Neuron (in vitro differentiated cells): Measurements from ENCODE around the gene ENKD1.

Source experiments
- H2AFZ ChIP-seq: one replicate; pipeline ENCODE4 v1.6.1; 2013; ENCODE audit warnings: low read depth, mild to moderate bottlenecking, inconsistent platforms, low read length, moderate library complexity
- H3K27me3 ChIP-seq: one replicate; pipeline ENCODE4 v1.6.1; 2013; ENCODE audit warnings: low read length; ENCODE audit not compliant: insufficient read depth
- H3K36me3 ChIP-seq: one replicate; pipeline ENCODE4 v1.6.1; 2013; ENCODE audit warnings: low read length; ENCODE audit not compliant: insufficient read depth
- H3K4me1 ChIP-seq: one replicate; pipeline ENCODE4 v1.6.1; 2013; ENCODE audit warnings: low read length; ENCODE audit not compliant: insufficient read depth
- H3K4me3 ChIP-seq: 2 replicates; pipeline ENCODE4 v1.5.1; 2013; ENCODE audit warnings: mild to moderate bottlenecking, low read length, moderate library complexity
- H3K9me3 ChIP-seq: one replicate; pipeline ENCODE4 v1.6.1; 2013; ENCODE audit warnings: low read length

ENKD1 gene

DNA sequence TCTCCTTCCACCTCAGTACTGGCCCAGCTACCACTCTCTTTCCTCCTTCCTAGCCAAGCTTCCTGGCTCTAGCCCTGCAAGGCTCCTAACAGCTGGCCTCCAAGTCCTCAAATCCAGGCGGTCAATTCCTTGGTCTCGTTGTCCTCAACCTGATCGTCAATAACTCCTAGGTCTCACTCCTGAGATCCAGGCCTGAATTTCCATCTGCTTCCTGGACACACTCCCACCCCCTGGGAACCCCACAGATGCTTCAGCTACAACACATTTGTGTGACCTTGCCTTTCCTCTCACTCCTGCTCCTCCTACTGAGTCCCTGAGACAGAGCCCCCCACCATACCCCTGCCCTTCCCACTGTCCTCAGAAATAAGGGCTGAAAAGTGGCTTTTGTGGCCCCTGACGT, 2.3 kb downstream of the ENKD1 start:
- peaks cover 30% of the 10 kb centered on the region for H3K4me1 ChIP-seq
- H3K36me3 ChIP-seq = peaks cover 22% of the 10 kb centered on the region
- H3K27me3 ChIP-seq = no peaks in the 10 kb centered on the region
- H3K4me3 ChIP-seq = no peak overlapping the region
- H3K9me3 ChIP-seq = no peaks in the 10 kb centered on the region
- no peak overlapping the region for H2AFZ ChIP-seq

DNA sequence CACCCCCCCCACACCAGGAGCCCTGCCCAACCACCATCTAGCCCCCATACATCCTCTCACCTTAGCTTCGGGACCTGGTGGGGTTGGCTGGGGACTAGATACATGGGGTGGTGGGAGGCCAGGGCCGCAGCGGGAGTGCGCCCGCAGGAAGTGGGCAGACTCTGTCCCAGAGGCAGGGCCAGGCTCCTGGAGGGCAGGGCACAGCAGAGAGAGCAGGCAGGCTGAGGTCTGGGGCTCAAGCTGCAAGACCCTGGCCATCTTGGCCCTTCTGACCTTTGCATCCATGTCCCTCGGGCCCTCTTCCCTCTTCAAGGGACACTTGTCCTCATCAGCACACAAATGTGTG, 2.7 kb downstream of the ENKD1 start:
- Histone ChIP-seq H3K36me3 (peaks cover 22% of the 10 kb centered on the region), H3K27me3 (no peaks in the 10 kb centered on the region), H2AFZ (no peak overlapping the region), H3K4me3 (no peak overlapping the region), H3K4me1 (peaks cover 34% of the 10 kb centered on the region), H3K9me3 (no peaks in the 10 kb centered on the region)

DNA sequence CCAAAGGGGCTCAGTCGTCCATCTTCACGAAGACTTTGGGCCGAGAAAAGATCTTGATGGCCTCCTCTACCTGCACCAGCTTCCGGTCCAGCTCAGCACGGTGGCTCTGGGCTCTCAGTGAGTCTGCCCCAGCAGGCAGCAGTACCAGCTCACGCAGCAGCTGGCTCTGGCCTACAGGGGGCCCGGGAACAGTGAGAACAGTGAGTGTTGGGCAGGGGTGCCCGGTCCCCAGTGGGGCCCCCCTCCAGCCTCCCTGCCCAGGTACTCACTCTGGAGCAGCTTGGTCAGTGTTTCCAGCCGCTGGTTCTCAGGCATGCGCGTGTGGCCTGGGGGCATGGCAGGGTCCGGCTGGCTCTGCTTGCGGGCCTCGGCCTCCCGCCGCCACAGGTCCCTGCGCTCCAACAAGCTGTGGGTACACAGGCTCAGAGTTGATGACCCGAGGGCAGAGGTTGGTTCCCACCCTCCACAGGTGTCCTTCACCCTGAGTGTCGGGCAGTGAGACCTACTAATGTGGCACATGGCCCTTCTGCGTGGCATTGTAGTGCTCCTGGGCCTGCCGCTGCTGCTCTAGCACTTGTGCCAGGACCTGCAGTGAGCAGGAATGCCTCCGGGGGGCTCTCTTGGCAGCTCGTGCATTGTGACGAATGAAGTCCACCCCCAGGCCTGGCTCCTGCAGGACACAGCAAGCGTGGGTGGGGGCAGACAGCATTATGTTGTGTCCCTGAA, 3.2 kb downstream of the ENKD1 start:
- H2AFZ ChIP-seq = no peak overlapping the region
- peaks cover 24% of the 10 kb centered on the region for H3K36me3 ChIP-seq
- H3K27me3 ChIP-seq = no peaks in the 10 kb centered on the region
- H3K9me3 ChIP-seq = no peaks in the 10 kb centered on the region
- H3K4me1 ChIP-seq = peaks cover 35% of the 10 kb centered on the region
- no peak overlapping the region for H3K4me3 ChIP-seq

DNA sequence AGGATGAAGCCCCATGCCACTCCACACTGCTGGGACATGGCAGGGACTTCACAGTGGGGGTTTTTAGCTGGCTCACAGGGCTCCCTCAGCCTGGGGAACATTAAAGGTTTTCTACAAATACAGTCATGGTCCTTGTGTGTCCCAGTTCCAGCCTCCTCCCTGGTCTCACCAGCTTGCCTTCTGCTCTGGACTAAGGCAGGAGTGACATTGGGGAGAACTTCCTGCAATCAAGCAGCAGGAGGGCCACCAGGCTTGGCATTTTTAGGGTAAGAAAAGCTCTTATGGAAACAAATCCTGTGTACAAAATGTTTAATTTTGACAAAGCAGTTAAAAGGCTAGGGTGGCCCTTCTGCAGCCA, 3.9 kb downstream of the ENKD1 start:
- Histone ChIP-seq H3K9me3 (no peaks in the 10 kb centered on the region), H3K4me1 (peaks cover 32% of the 10 kb centered on the region), H3K36me3 (peaks cover 26% of the 10 kb centered on the region), H3K4me3 (no peak overlapping the region), H3K27me3 (no peaks in the 10 kb centered on the region), H2AFZ (no peak overlapping the region)

DNA sequence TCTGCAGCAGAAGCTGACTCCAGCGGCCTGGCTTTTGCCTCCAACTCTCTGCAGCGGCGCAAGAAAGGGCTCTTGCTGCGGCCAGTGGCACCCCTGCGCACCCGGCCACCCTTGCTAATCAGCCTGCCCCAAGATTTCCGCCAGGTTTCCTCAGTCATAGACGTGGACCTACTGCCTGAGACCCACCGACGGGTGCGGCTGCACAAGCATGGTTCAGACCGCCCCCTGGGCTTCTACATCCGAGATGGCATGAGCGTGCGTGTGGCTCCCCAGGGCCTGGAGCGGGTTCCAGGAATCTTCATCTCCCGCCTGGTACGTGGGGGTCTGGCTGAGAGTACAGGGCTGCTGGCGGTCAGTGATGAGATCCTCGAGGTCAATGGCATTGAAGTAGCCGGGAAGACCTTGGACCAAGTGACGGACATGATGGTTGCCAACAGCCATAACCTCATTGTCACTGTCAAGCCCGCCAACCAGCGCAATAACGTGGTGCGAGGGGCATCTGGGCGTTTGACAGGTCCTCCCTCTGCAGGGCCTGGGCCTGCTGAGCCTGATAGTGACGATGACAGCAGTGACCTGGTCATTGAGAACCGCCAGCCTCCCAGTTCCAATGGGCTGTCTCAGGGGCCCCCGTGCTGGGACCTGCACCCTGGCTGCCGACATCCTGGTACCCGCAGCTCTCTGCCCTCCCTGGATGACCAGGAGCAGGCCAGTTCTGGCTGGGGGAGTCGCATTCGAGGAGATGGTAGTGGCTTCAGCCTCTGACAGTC, 4.5 kb downstream of the ENKD1 start:
- no peaks in the 10 kb centered on the region for H3K27me3 ChIP-seq
- H3K4me1 ChIP-seq = peaks cover 27% of the 10 kb centered on the region
- H3K36me3 ChIP-seq = peaks cover 26% of the 10 kb centered on the region
- H3K9me3 ChIP-seq = no peaks in the 10 kb centered on the region
- H2AFZ ChIP-seq = no peak overlapping the region
- peak overlapping the region; percentile 76 for H3K4me3 ChIP-seq

DNA sequence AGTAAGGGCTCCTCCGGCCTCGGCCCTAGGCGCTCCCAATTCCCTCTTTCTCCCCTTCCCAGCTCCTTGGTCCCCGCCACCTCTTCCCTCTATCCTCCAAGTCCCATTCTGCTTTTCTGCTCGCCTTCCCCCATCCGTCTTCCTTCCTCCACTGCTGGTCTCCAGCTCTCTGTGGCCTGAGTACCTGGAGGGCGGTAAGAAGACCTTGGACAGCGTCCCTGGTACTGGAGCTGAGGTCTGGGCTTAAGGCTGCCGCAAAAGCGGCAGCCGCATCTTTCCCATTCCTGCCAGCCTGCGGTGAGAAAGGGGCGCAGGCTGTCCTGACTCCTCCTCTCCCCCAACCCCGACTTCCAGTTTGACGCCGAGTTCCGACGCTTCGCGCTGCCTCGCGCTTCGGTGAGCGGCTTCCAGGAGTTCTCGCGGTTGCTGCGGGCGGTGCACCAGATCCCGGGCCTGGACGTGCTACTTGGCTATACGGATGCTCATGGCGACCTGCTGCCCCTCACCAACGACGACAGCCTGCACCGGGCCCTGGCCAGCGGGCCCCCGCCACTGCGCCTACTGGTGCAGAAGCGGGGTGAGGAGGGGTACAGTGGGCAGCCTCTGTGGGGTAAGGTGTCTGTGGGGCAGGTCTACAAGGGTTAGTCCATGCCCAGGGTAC, 5.3 kb downstream of the ENKD1 start:
- Histone ChIP-seq H3K4me3 (peak overlapping the region; percentile 76), H3K4me1 (peaks cover 25% of the 10 kb centered on the region), H3K36me3 (peaks cover 30% of the 10 kb centered on the region), H3K9me3 (no peaks in the 10 kb centered on the region), H3K27me3 (no peaks in the 10 kb centered on the region), H2AFZ (peak overlapping the region; percentile 64)

DNA sequence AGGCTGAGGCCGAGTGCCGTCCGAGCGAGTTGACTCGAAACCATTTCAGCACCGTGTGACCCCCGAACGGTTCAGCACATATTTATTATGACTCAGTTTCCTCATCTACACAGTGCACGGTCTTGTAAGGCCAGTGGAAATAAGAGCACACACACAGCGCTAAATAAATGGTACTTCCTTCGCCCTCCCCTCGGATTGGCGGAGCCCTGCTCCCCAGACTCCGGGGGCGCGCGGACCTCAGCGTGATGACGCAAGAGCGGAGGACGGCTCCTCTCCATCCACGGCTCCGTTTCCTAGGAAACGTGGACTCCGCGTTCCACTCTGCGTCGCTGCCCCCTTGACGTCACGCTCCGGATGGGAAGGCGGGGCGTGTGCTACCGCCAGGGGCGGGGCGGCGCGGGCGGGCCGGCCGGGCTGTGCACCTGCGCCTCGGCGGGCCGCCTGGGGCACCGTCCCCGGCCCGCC, 6.0 kb downstream of the ENKD1 start, which contains the start of gene PARD6A:
Gene PARD6A, plus strand, starts transcription at position 397 of the 465 bp plus-strand sequence. CDS start 79 bp downstream, outside the sequence.
- peaks cover 21% of the 10 kb centered on the region for H3K4me1 ChIP-seq
- H3K27me3 ChIP-seq = no peaks in the 10 kb centered on the region
- H3K4me3 ChIP-seq = peak within 1 kb of the TSS; percentile 76
- H3K36me3 ChIP-seq = peaks cover 30% of the 10 kb centered on the region
- no peaks in the 10 kb centered on the region for H3K9me3 ChIP-seq
- peak within 1 kb of the TSS; percentile 64 for H2AFZ ChIP-seq

DNA sequence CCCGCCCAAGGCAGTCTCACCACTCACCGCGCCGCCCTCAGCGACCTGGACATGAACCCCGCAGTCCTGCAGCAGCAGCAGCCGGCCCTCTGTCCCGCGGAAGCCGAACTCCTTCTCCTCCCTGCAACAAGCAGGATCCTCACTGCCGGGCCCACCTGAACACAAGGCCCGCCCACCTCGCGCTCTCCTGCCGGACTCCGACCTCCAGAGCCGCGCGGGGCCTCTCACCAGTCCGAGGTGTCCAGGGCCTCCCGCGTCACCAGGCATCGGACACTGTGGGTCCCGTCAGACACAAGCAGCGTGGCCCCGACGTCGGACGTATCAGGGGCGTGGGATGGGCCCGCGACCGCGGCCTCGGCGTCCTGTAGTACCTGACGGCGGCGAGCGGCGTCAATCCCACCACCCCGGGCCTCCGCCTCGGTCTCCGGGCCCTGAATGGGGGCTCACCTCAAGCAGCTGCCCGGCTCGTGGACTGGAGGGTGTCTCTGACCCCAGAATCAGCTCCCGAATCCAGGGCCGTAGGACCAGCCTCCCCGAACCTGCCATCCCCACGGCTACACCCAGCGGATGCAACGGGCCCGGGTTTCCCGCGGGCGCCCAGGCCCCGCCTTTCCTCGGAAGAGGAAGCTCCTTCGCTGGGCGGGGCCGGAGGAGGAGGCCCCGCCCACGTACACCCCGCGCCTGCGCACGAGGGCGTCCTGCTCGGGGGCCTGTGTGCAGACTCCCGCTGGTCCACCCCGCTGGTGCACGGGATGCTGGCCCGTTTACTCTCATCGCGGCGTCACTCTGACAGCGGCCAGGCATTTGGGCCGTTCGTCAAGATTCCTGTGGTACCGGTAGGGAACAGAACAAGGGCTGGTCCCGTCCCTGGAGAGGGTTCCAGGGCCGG, 6.6 kb downstream of the ENKD1 start, which contains the start of gene ACD:
Gene ACD, minus strand, starts transcription at position 586 of the 889 bp plus-strand sequence. Its CDS starts 40 bp downstream, at position 546.
- H2AFZ ChIP-seq = peak within 1 kb of the TSS; percentile 64
- peaks cover 17% of the 10 kb centered on the region for H3K4me1 ChIP-seq
- no peaks in the 10 kb centered on the region for H3K27me3 ChIP-seq
- no peaks in the 10 kb centered on the region for H3K9me3 ChIP-seq
- H3K4me3 ChIP-seq = peak within 1 kb of the TSS; percentile 76
- peaks cover 30% of the 10 kb centered on the region for H3K36me3 ChIP-seq

DNA sequence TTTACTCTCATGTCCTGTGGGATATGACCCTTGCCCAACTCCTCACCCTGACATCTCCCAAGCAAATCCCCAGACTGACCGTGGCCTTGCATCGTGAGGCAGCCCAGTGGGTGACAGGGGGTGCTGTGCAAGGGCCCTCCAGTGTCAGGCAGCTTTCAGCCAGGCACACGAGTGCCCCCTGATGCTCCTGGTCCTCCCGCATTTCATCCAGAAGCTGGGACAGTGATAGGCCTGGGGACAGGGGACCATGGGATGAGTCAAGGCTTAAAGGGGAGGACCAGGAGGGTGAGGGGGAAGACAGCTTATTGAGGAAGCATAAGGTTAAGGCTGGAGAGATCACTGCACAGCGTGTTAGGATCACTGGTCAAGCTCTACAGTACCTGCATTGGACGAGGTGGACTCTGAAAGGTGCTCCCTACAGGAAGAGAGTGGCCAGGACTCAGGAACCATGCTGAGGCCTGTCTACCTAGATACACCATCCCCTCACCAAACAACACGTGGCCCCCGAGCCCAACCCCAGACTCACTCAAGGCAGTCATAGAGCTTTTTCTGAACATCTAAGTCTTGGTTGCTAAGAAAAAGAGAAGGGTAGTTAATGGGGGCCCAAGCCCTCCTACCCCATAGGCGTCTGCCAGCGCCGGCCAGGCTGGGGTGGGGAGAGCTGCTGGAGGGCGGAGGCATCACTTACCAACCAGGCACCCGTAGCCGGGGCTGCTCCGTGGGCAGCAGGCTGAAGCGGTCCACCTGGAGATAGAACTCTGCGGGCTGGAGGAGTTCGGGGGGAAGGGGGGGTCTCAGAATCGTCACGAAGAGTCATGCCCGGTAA, 7.5 kb downstream of the ENKD1 start:
- peaks cover 20% of the 10 kb centered on the region for H3K4me1 ChIP-seq
- peaks cover 4% of the 10 kb centered on the region for H3K27me3 ChIP-seq
- H3K36me3 ChIP-seq = peaks cover 27% of the 10 kb centered on the region
- no peaks in the 10 kb centered on the region for H3K9me3 ChIP-seq
- H2AFZ ChIP-seq = no peak overlapping the region
- peak overlapping the region; percentile 76 for H3K4me3 ChIP-seq

DNA sequence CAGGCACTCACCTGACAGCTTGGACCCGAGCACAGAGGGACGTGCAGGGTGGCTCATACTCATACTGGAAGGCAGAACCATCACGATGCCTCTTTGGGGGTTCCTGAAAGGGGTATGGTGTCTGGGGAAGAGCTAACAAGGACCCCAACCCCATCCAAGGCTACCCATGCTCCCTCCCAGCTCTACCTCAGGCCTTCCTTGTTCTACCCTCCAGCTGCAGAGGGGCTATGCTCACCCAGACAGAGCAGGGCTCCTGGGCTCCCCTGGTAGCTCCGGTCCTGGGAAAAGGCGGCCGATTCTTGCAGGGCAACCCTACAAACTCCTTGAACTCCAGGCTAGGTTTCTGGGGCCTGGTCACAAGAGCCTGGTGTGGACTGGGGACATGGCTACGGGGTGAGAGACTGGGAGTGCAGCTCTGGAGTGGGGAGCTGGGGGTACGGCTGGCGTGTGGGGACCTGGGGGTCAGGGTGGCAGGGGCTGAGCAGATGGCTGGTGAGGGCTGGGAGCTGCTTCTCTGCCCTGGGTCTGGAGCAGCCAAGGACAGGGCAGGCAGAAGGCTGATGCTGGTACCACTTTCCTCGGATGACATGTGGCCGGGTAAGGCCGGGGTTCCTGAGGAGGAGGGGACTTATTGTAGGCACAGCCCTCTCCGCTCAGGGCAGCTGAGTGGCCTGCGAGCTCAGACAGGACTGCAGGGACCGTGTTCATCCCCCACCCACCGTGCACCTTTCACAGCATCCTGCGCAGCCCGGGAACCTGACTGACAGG, 8.6 kb downstream of the ENKD1 start:
- H3K27me3 ChIP-seq = peaks cover 4% of the 10 kb centered on the region
- no peak overlapping the region for H3K4me3 ChIP-seq
- H3K36me3 ChIP-seq = peaks cover 17% of the 10 kb centered on the region
- H3K9me3 ChIP-seq = no peaks in the 10 kb centered on the region
- peaks cover 30% of the 10 kb centered on the region for H3K4me1 ChIP-seq
- H2AFZ ChIP-seq = no peak overlapping the region

DNA sequence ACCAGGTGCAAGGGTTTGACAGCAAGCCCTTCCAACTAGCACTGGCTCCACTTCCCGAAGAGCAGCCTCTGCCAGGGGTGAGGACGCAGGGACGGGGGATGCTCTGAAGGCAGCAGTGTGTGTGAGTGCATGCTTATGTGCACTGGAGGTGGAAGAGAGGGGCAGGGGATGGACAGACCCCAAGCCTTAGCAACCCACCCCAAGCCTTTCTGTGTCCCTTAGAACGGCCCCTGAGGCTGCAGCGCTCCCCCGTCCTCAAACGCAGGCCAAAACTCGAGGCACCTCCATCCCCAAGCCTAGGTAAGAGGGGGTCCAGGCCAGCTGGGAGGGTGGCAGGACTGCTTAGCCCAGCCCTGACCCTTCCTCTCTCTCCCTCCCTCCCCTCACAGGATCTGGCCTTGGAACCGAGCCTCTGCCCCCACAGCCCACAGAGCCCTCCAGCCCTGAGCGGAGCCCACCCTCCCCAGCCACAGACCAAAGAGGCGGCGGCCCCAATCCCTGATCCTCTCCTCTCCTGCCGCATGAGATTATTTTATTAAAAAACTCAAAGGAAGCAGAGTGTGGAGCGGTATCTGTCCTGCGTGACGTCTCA, 9.4 kb downstream of the ENKD1 start:
- H3K4me1 ChIP-seq = peaks cover 30% of the 10 kb centered on the region
- H3K36me3 ChIP-seq = peaks cover 9% of the 10 kb centered on the region
- H3K27me3 ChIP-seq = peaks cover 4% of the 10 kb centered on the region
- no peak overlapping the region for H3K4me3 ChIP-seq
- no peak overlapping the region for H2AFZ ChIP-seq
- H3K9me3 ChIP-seq = no peaks in the 10 kb centered on the region
